Peyer's patch (tissue), 4 donors: ENCODE data around the gene ANKLE2. TPM values are rescaled to one million over a fixed set of nuclear protein-coding genes. Genes with fewer than 3 reads are reported as not detected.
"Not testable (repeated sequence)": the region's sequence is repeated elsewhere in the genome, so short reads cannot be mapped to it uniquely, and the experiment has no call there.

Experiments
- DNase-seq, 3 donors: peaks; one replicate each; pipeline ENCODE4 v3.0.0-alpha.2; 2017 to 2019
- H3K27ac ChIP-seq, 4 donors: fragments of 200-600 bp; sonication (generic); one replicate each; pipeline ENCODE4 v1.5.1; 2016 to 2019
- H3K27me3 ChIP-seq, 2 donors: fragments of 200-600 bp; sonication (generic); one replicate each; pipeline ENCODE4 v1.5.1; 2019
- H3K36me3 ChIP-seq, 3 donors: fragments of 200-600 bp; sonication (generic); one replicate each; pipeline ENCODE4 v1.5.1; 2016 to 2019
- H3K4me1 ChIP-seq, 4 donors: fragments of 200-600 bp; sonication (generic); one replicate each; pipeline ENCODE4 v1.5.1; 2016 to 2019
- H3K4me3 ChIP-seq, 4 donors: fragments of 200-600 bp; sonication (generic); 1 replicate in 3 of 4; 2 replicates in 1 of 4; pipeline ENCODE4 v1.5.1; 2016 to 2019; ENCODE audit warnings: mild to moderate bottlenecking in 1 of 4
- H3K9me3 ChIP-seq, 4 donors: fragments of 200-600 bp; sonication (generic); one replicate each; pipeline ENCODE4 v1.5.1; 2016 to 2019; ENCODE audit warnings: mild to moderate bottlenecking in 1 of 4
- CTCF ChIP-seq, 6 experiments: fragments of 450-650 bp in 4 of 6; fragments of 200-600 bp in 2 of 6; sonication (generic) in 1 of 6; IDR thresholded peaks; one replicate each; pipeline ENCODE4 v1.5.1; 2017 to 2019; ENCODE audit warnings: antibody characterized with exemption in 6 of 6, mild to moderate bottlenecking in 3 of 6, moderate library complexity in 1 of 6
- POLR2A ChIP-seq, 2 donors: fragments of 450-650 bp; IDR thresholded peaks; one replicate each; pipeline ENCODE4 v1.5.1; 2017; ENCODE audit warnings: antibody characterized with exemption in 2 of 2, mild to moderate bottlenecking in 2 of 2, moderate library complexity in 2 of 2
- total RNA-seq, 4 donors: library from RNA; depleted of rRNA; stranded (reverse); fragments of >200 nt; gene quantifications; one replicate each; pipeline ENCODE4 v1.1.0, GENCODE V29; 2016

Gene ANKLE2
- total RNA-seq, 4 donors from 2014 or later = 69.0 to 286 (median 133) TPM

GRCh38 chr12:132795847-132796246 lies 34.2 kb upstream of the ANKLE2 start:
- DNase-seq = no peak
- Histone ChIP-seq H3K36me3 (peaks cover 0 to 89% (median 0%) of the 10 kb centered on the region in 3 donors), H3K27ac (no peak overlapping the region), H3K9me3 (no peaks in the 10 kb centered on the region), H3K4me3 (no peak overlapping the region), H3K4me1 (no peaks in the 10 kb centered on the region), H3K27me3 (no peaks in the 10 kb centered on the region)
- TF ChIP-seq POLR2A (IDR thresholded peaks at IDR 0.05) (no peak), CTCF (IDR thresholded peaks at IDR 0.05) (no peak)

GRCh38 chr12:132791940-132792339 lies 30.3 kb upstream of the ANKLE2 start:
- H3K36me3 ChIP-seq = peaks cover 0 to 82% (median 0%) of the 10 kb centered on the region in 3 donors

GRCh38 chr12:132789099-132789471 lies 27.5 kb upstream of the ANKLE2 start:
- Histone ChIP-seq H3K27ac (no peak overlapping the region), H3K4me3 (no peak overlapping the region), H3K9me3 (no peaks in the 10 kb centered on the region), H3K36me3 (peaks cover 0 to 78% (median 0%) of the 10 kb centered on the region in 3 donors), H3K4me1 (no peaks in the 10 kb centered on the region), H3K27me3 (no peaks in the 10 kb centered on the region)
- no peak for TF ChIP-seq POLR2A (IDR thresholded peaks at IDR 0.05)
- no peak for TF ChIP-seq CTCF (IDR thresholded peaks at IDR 0.05)
- DNase-seq = no peak

More at GRCh38 chr12:132791940-132792339, 30.3 kb upstream of the ANKLE2 start:
- H3K27ac ChIP-seq, H3K9me3 ChIP-seq, H3K4me3 ChIP-seq, H3K27me3 ChIP-seq, H3K4me1 ChIP-seq, DNase-seq: not testable (repeated sequence)

GRCh38 chr12:132788375-132789098 lies 26.9 kb upstream of the ANKLE2 start:
- Histone ChIP-seq H3K27me3 (no peaks in the 10 kb centered on the region), H3K4me1 (no peaks in the 10 kb centered on the region), H3K27ac (no peak overlapping the region), H3K4me3 (no peak overlapping the region), H3K36me3 (peaks cover 0 to 78% (median 0%) of the 10 kb centered on the region in 3 donors), H3K9me3 (no peaks in the 10 kb centered on the region)
- DNase-seq = no peak
- no peak for TF ChIP-seq POLR2A (IDR thresholded peaks at IDR 0.05)
- no peak for TF ChIP-seq CTCF (IDR thresholded peaks at IDR 0.05)

- Histone ChIP-seq H3K36me3 (peaks cover 0 to 82% (median 0%) of the 10 kb centered on the region in 3 donors), H3K4me3 (no peak overlapping the region), H3K27me3 (no peaks in the 10 kb centered on the region), H3K9me3 (no peaks in the 10 kb centered on the region), H3K4me1 (no peaks in the 10 kb centered on the region), H3K27ac (no peak overlapping the region)
- no peak for TF ChIP-seq CTCF (IDR thresholded peaks at IDR 0.05)
- no peak for TF ChIP-seq POLR2A (IDR thresholded peaks at IDR 0.05)
- DNase-seq = no peak
Observed at GRCh38 chr12:132787877-132788276, 26.2 kb upstream of the ANKLE2 start.

- no peak for TF ChIP-seq POLR2A (IDR thresholded peaks at IDR 0.05)
- TF ChIP-seq CTCF (IDR thresholded peaks at IDR 0.05) = no peak
- DNase-seq = no peak
- Histone ChIP-seq H3K9me3 (no peaks in the 10 kb centered on the region), H3K27me3 (no peaks in the 10 kb centered on the region), H3K36me3 (peaks cover 0 to 85% (median 0%) of the 10 kb centered on the region in 3 donors), H3K4me1 (no peaks in the 10 kb centered on the region), H3K4me3 (no peak overlapping the region), H3K27ac (no peak overlapping the region)
Observed at GRCh38 chr12:132786192-132786591, 24.6 kb upstream of the ANKLE2 start.
